Vagina (tissue), 2 donors: ENCODE data around the gene SORCS2.

Source experiments
- POLR2A ChIP-seq, 2 donors: fragments of 450-650 bp; IDR thresholded peaks; one replicate each; pipeline ENCODE4 v1.6.1; 2017; ENCODE audit warnings: antibody characterized with exemption in 2 of 2, mild to moderate bottlenecking in 2 of 2, moderate library complexity in 2 of 2
- POLR2AphosphoS5 ChIP-seq, 2 donors: sonication (generic); formaldehyde crosslinking; IDR thresholded peaks; one replicate each; pipeline ENCODE4 v1.9.0; 2017; ENCODE audit warnings: antibody characterized with exemption in 2 of 2, mild to moderate bottlenecking in 2 of 2, low read depth in 1 of 2; ENCODE audit not compliant: insufficient read depth in 1 of 2
- TF ChIP-seq, protein P1 (sequence below), 3 experiments: fragments of 450-650 bp in 2 of 3; fragments of 200-600 bp in 1 of 3; sonication (generic) in 1 of 3; IDR thresholded peaks; one replicate each; pipeline ENCODE4 v1.5.1; 2017 to 2019; ENCODE audit warnings: antibody characterized with exemption in 3 of 3, mild to moderate bottlenecking in 2 of 3, moderate library complexity in 2 of 3

DNA sequence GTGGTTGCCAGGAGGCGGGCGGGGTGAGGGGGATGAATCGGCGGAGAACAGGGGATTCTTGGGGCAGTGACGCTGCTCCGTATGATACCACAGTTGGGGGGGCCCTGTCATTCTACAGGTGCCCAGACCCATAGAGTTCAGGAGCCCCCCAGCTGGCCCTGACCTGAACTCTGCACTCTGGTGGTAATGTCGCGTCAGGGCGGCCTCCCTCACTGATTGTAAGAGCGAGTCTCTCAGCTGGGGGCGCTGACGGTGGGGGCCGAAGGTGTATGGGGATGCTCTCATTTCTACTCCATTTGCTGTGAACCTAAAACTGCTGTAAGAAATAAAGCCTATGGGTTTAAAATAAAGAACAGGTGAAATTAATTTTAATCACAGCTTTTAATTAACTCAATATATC, 334.2 kb downstream of the SORCS2 start:
- TF ChIP-seq, protein P1, sequence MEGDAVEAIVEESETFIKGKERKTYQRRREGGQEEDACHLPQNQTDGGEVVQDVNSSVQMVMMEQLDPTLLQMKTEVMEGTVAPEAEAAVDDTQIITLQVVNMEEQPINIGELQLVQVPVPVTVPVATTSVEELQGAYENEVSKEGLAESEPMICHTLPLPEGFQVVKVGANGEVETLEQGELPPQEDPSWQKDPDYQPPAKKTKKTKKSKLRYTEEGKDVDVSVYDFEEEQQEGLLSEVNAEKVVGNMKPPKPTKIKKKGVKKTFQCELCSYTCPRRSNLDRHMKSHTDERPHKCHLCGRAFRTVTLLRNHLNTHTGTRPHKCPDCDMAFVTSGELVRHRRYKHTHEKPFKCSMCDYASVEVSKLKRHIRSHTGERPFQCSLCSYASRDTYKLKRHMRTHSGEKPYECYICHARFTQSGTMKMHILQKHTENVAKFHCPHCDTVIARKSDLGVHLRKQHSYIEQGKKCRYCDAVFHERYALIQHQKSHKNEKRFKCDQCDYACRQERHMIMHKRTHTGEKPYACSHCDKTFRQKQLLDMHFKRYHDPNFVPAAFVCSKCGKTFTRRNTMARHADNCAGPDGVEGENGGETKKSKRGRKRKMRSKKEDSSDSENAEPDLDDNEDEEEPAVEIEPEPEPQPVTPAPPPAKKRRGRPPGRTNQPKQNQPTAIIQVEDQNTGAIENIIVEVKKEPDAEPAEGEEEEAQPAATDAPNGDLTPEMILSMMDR (IDR thresholded peaks at IDR 0.05) = no peak
- no peak for TF ChIP-seq POLR2A (IDR thresholded peaks at IDR 0.05)
- TF ChIP-seq POLR2AphosphoS5 (IDR thresholded peaks at IDR 0.05; ENCODE audit: insufficient read depth in 1 of 2, low read depth in 1 of 2) = no peak
